Measurements from ENCODE around the gene MAPK8. TPM values are rescaled to one million over a fixed set of nuclear protein-coding genes. Genes with fewer than 3 reads are reported as not detected.

MAPK8 gene
- polyA plus RNA-seq, 3 donors, result 18.4 to 21.1 (median 18.5) TPM

- peaks cover 26 to 30% of the 10 kb centered on the region in 2 donors for H3K4me1 ChIP-seq (ENCODE audit: control insufficient read depth in 1 of 2, insufficient read depth in 2 of 2, low read length in 2 of 2)
- H3K79me2 ChIP-seq (ENCODE audit: insufficient read depth, low read length), result no peaks in the 10 kb centered on the region
- DNase-seq, result no peak
- H3K4me2 ChIP-seq (replicated peaks; ENCODE audit: extremely low read depth, low read length, poor library complexity, severe bottlenecking), result peak overlapping the region; percentile 67
- intact Hi-C loops (cut with micrococcal nuclease), result no loop called here
- peak overlapping the region; percentile 61 for H2AFZ ChIP-seq (ENCODE audit: insufficient read depth, low read depth, low read length, poor library complexity, severe bottlenecking)
- no peaks in the 10 kb centered on the region for H3K27me3 ChIP-seq (ENCODE audit: control insufficient read depth in 2 of 2, insufficient read depth in 2 of 2, low read length in 2 of 2)
- Mint-ChIP-seq H3K36me3 (no peaks in the 10 kb centered on the region), H3K27ac (peak overlapping the region in 1 of 7 donors; percentile 78), H3K4me1 (peaks cover 20% of the 10 kb centered on the region), H3K27me3 (ENCODE audit: low read depth in 3 of 3) (peaks cover 0 to 3% (median 1%) of the 10 kb centered on the region in 3 donors), H3K9me3 (no peaks in the 10 kb centered on the region), H3K4me3 (peak overlapping the region; percentile 63 to 78)
- no peak overlapping the region for H3K9ac ChIP-seq (ENCODE audit: insufficient read depth, low read length, poor library complexity, severe bottlenecking)
- WGBS (ENCODE audit: insufficient coverage), result 43% methylated on average over 15 of the region's 24 CpGs
- peak overlapping the region in 1 of 3 experiments; percentile 52 for H3K4me3 ChIP-seq (replicated peaks in 1 of 3; ENCODE audit: low read depth in 2 of 3, low read length in 3 of 3)
- H3K36me3 ChIP-seq (replicated peaks in 1 of 2; ENCODE audit: control insufficient read depth in 1 of 2, insufficient read depth in 2 of 2, low read length in 2 of 2), result no peaks in the 10 kb centered on the region
- H3K27ac ChIP-seq (ENCODE audit: low read depth in 1 of 2, low read length in 2 of 2), result no peak overlapping the region
- no peaks in the 10 kb centered on the region for H4K20me1 ChIP-seq (ENCODE audit: insufficient read depth, low read length)
- no peaks in the 10 kb centered on the region for H3K9me3 ChIP-seq (replicated peaks in 1 of 2; ENCODE audit: control insufficient read depth in 1 of 2, insufficient read depth in 1 of 2, low read length in 2 of 2)
- no peak for TF ChIP-seq CTCF (IDR thresholded peaks at IDR 0.05)
Observed at GRCh38 chr10:48456808-48457761, 150.6 kb downstream of the MAPK8 start.

- no peaks in the 10 kb centered on the region for H3K9me3 Mint-ChIP-seq
- Histone ChIP-seq H3K36me3 (replicated peaks in 1 of 2; ENCODE audit: control insufficient read depth in 1 of 2, insufficient read depth in 2 of 2, low read length in 2 of 2) (no peaks in the 10 kb centered on the region), H3K4me3 (replicated peaks in 1 of 3; ENCODE audit: low read depth in 2 of 3, low read length in 3 of 3) (no peak overlapping the region), H3K9ac (ENCODE audit: insufficient read depth, low read length, poor library complexity, severe bottlenecking) (no peak overlapping the region), H2AFZ (ENCODE audit: insufficient read depth, low read depth, low read length, poor library complexity, severe bottlenecking) (no peak overlapping the region), H3K27ac (ENCODE audit: low read depth in 1 of 2, low read length in 2 of 2) (no peak overlapping the region), H3K27me3 (ENCODE audit: control insufficient read depth in 2 of 2, insufficient read depth in 2 of 2, low read length in 2 of 2) (no peaks in the 10 kb centered on the region), H4K20me1 (ENCODE audit: insufficient read depth, low read length) (no peaks in the 10 kb centered on the region), H3K9me3 (replicated peaks in 1 of 2; ENCODE audit: control insufficient read depth in 1 of 2, insufficient read depth in 1 of 2, low read length in 2 of 2) (no peaks in the 10 kb centered on the region), H3K4me2 (replicated peaks; ENCODE audit: extremely low read depth, low read length, poor library complexity, severe bottlenecking) (no peak overlapping the region), H3K4me1 (ENCODE audit: control insufficient read depth in 1 of 2, insufficient read depth in 2 of 2, low read length in 2 of 2) (peaks cover 26 to 30% of the 10 kb centered on the region in 2 donors), H3K79me2 (ENCODE audit: insufficient read depth, low read length) (no peaks in the 10 kb centered on the region)
- H3K4me1 Mint-ChIP-seq, result peaks cover 20% of the 10 kb centered on the region
- WGBS (ENCODE audit: insufficient coverage), result 55% methylated on average over 5 of the region's 5 CpGs
- no peak for TF ChIP-seq CTCF (IDR thresholded peaks at IDR 0.05)
- no peaks in the 10 kb centered on the region for H3K36me3 Mint-ChIP-seq
- H3K27me3 Mint-ChIP-seq (ENCODE audit: low read depth in 3 of 3), result peaks cover 0 to 3% (median 1%) of the 10 kb centered on the region in 3 donors
- peak overlapping the region in 1 of 7 donors; percentile 58 for H3K27ac Mint-ChIP-seq
- no peak overlapping the region for H3K4me3 Mint-ChIP-seq
- intact Hi-C loops (cut with micrococcal nuclease), result no loop called here
- DNase-seq, result no peak
Observed at GRCh38 chr10:48457949-48458661, 151.6 kb downstream of the MAPK8 start.
